HepG2 (cell line): ENCODE data around the gene EFNA3. TPM values are rescaled to one million over a fixed set of nuclear protein-coding genes. Genes with fewer than 3 reads are reported as not detected.

Experiments used
- ATAC-seq: fragments of 200-7000 bp; cut with Tn5 transposase; 3 replicates; pipeline ENCODE4 v1.9.1; 2020; ENCODE audit warnings: mild to moderate bottlenecking, moderate library complexity
- BruUV-seq: library from RNA; stranded (reverse); fragments of 400-500 nt; replicated peaks from 2 replicates; lab custom pipeline; 2021; lab: Mats Ljungman, UMichigan
- CTCF ChIA-PET: fragments of 300-600 bp; formaldehyde crosslinking; extraction: SDS; loops from one replicate; lab custom pipeline; 2021; ENCODE audit warnings: low total read pairs, inconsistent platforms, low intra/inter-chr PET ratio; lab: Yijun Ruan, JAX
- POLR2A ChIA-PET: fragments of 350-600 bp; sonication (Branson Sonifier 250); formaldehyde crosslinking; loops from one replicate; lab custom pipeline; 2020; ENCODE audit warnings: antibody characterized with exemption, inconsistent platforms; lab: Yijun Ruan, JAX
- DNase-seq: peaks from one replicate; pipeline ENCODE4 v3.0.0-alpha.2; 2015; ENCODE audit warnings: low spot score
- FAIRE-seq: peaks from 3 replicates; lab custom pipeline; 2011; peaks lifted over from hg19 to GRCh38; lab: Jason Lieb, UNC
- H2AFZ ChIP-seq: one replicate; pipeline ENCODE4 v1.6.1; 2011; ENCODE audit warnings: low read length, inconsistent platforms
- H3K27ac ChIP-seq: fragments of 300-600 bp; 3 replicates; pipeline ENCODE4 v1.8.0; 2011; ENCODE audit warnings: mixed run types, mild to moderate bottlenecking, mixed read lengths, low read length, inconsistent platforms; ENCODE audit not compliant: insufficient read depth; ENCODE audit errors: extremely low read length
- H3K27me3 ChIP-seq, 2 experiments: fragments of 200-600 bp in 1 of 2; 2 replicates in 1 of 2; 3 replicates in 1 of 2; pipeline versions ENCODE4 v1.6.0 to v1.8.0; 2011; ENCODE audit warnings: low read length in 2 of 2, mild to moderate bottlenecking in 2 of 2, moderate library complexity in 2 of 2, inconsistent platforms in 1 of 2; ENCODE audit not compliant: insufficient read depth in 2 of 2, control insufficient read depth in 1 of 2
- H3K36me3 ChIP-seq, 2 experiments: fragments of 200-600 bp in 1 of 2; replicated peaks in 1 of 2; 2 replicates in 1 of 2; 3 replicates in 1 of 2; pipeline versions ENCODE4 v1.5.1 to v1.8.0; 2011; ENCODE audit warnings: low read length in 2 of 2, inconsistent platforms in 1 of 2; ENCODE audit not compliant: insufficient read depth in 2 of 2, control insufficient read depth in 1 of 2
- H3K4me1 ChIP-seq: 2 replicates; pipeline ENCODE4 v1.5.1; 2012; ENCODE audit warnings: low read length, inconsistent platforms; ENCODE audit not compliant: insufficient read depth
- H3K4me2 ChIP-seq: 2 replicates; pipeline ENCODE4 v1.6.0; 2011; ENCODE audit warnings: low read depth, low read length, inconsistent platforms
- H3K4me3 ChIP-seq, 3 experiments: fragments of 200-600 bp in 1 of 3; sonication (generic), shearing (Covaris generic) in 1 of 3; replicated peaks in 1 of 3; 2 replicates each; pipeline ENCODE4 v1.5.1; 2011 to 2016; ENCODE audit warnings: low read length in 3 of 3, inconsistent platforms in 2 of 3, low read depth in 2 of 3, mild to moderate bottlenecking in 2 of 3, control low read depth in 1 of 3, mixed read lengths in 1 of 3; ENCODE audit not compliant: insufficient read depth in 1 of 3
- H3K79me2 ChIP-seq: one replicate; pipeline ENCODE4 v1.6.1; 2011; ENCODE audit warnings: low read length, inconsistent platforms; ENCODE audit not compliant: insufficient read depth
- H3K9ac ChIP-seq: 2 replicates; pipeline ENCODE4 v1.6.0; 2011; ENCODE audit warnings: mild to moderate bottlenecking, low read depth, low read length, inconsistent platforms; ENCODE audit not compliant: insufficient read depth
- H3K9me3 ChIP-seq: 2 replicates; pipeline ENCODE4 v1.5.1; 2012; ENCODE audit warnings: mild to moderate bottlenecking, low read length
- H4K20me1 ChIP-seq: 2 replicates; pipeline ENCODE4 v1.6.0; 2011; ENCODE audit warnings: inconsistent platforms, mild to moderate bottlenecking, low read length, moderate library complexity; ENCODE audit not compliant: insufficient read depth
- ATF4 ChIP-seq, 2 experiments: fragments of 450-650 bp in 1 of 2; sonication (generic) in 1 of 2; formaldehyde crosslinking; IDR thresholded peaks; 2 replicates each; pipeline versions ENCODE4 v1.5.0 to v1.8.0; 2020 to 2022; ENCODE audit warnings: mild to moderate bottlenecking in 1 of 2, missing genetic modification reagents in 1 of 2
- DRAP1 ChIP-seq: IDR thresholded peaks from 2 replicates; pipeline ENCODE4 v1.6.1; 2016; ENCODE audit warnings: missing genetic modification reagents, missing compliant biosample characterization
- FOXC1 ChIP-seq: sonication (generic); formaldehyde crosslinking; IDR thresholded peaks from 2 replicates; pipeline ENCODE4 v1.8.0; 2022; ENCODE audit warnings: mild to moderate bottlenecking, missing genetic modification reagents, borderline replicate concordance
- HIC2 ChIP-seq: sonication (generic); formaldehyde crosslinking; IDR thresholded peaks from 2 replicates; pipeline ENCODE4 v1.9.0; 2022; ENCODE audit warnings: low read depth, missing genetic modification reagents
- ISL2 ChIP-seq: sonication (generic); formaldehyde crosslinking; IDR thresholded peaks from 2 replicates; pipeline ENCODE4 v1.5.0; 2020; ENCODE audit warnings: missing genetic modification reagents
- KMT2A ChIP-seq: sonication (generic); formaldehyde crosslinking; IDR thresholded peaks from 2 replicates; pipeline ENCODE4 v1.4.0; 2020; ENCODE audit warnings: missing genetic modification reagents
- KMT2B ChIP-seq: IDR thresholded peaks from 2 replicates; pipeline ENCODE4 v1.6.1; 2016; ENCODE audit warnings: missing genetic modification reagents, missing compliant biosample characterization
- RAD51 ChIP-seq: fragments of 450-650 bp; IDR thresholded peaks from 2 replicates; pipeline ENCODE4 v1.6.1; 2016; ENCODE audit warnings: borderline replicate concordance
- SIN3B ChIP-seq: fragments of 150-350 bp; IDR thresholded peaks from 2 replicates; pipeline ENCODE4 v1.6.1; 2014; ENCODE audit warnings: low read length
- ZBTB21 ChIP-seq: sonication (generic); formaldehyde crosslinking; IDR thresholded peaks from 2 replicates; pipeline ENCODE4 v1.4.0; 2020; ENCODE audit warnings: missing genetic modification reagents
- ZFYVE20 ChIP-seq: sonication (generic); formaldehyde crosslinking; IDR thresholded peaks from 2 replicates; pipeline ENCODE4 v1.8.0; 2023; ENCODE audit warnings: low read depth, mild to moderate bottlenecking, moderate library complexity, missing genetic modification reagents, borderline replicate concordance
- ZNF354B ChIP-seq: sonication (generic); formaldehyde crosslinking; IDR thresholded peaks from 2 replicates; pipeline ENCODE4 v1.8.0; 2022; ENCODE audit warnings: mild to moderate bottlenecking, missing genetic modification reagents
- ZNF703 ChIP-seq: sonication (generic); formaldehyde crosslinking; IDR thresholded peaks from 2 replicates; pipeline ENCODE4 v1.5.1; 2020; ENCODE audit warnings: missing genetic modification reagents, mild to moderate bottlenecking, moderate library complexity, borderline replicate concordance
- ZSCAN25 ChIP-seq: sonication (generic); formaldehyde crosslinking; IDR thresholded peaks from 2 replicates; pipeline ENCODE4 v1.8.0; 2022; ENCODE audit warnings: mild to moderate bottlenecking, missing genetic modification reagents
- ZZZ3 ChIP-seq: sonication (generic); formaldehyde crosslinking; IDR thresholded peaks from 2 replicates; pipeline ENCODE4 v1.4.0; 2020; ENCODE audit warnings: missing genetic modification reagents, mild to moderate bottlenecking, borderline replicate concordance
- WGBS: methylation state at CpG from one replicate; pipeline ENCODE4 v1.1.6; 2017; ENCODE audit warnings: low lambda C conversion rate; 5-methylcytosine and 5-hydroxymethylcytosine counted together
- in situ Hi-C: cut with HindIII; loops from 2 replicates; pipeline ENCODE4 v1.10.0; 2017; ENCODE audit warnings: low pct_unique_long_range_greater_than_20kb; ENCODE audit not compliant: extremely low pct_ligation_motif_present
- intact Hi-C: fragments of 100-400 bp; cut with micrococcal nuclease; formaldehyde crosslinking; loops from one replicate; pipeline ENCODE4 v1.10.0; 2022; ENCODE audit not compliant: unreplicated experiment
- polyA plus RNA-seq, 8 experiments: library from polyadenylated mRNA; depleted of rRNA in 3 of 8; stranded (reverse) in 7 of 8; unstranded in 1 of 8; fragments of >200 nt; fragmentation: Illumina TruSeq in 4 of 8; extraction: Trizol in 4 of 8; gene quantifications; 2 replicates each; pipeline versions ENCODE4 v1.2.1 to v1.2.3, GENCODE V29; 2011 to 2016; ENCODE audit warnings: low read depth in 4 of 8, missing spikeins in 1 of 8, mixed read lengths in 1 of 8; ENCODE audit not compliant: insufficient read depth in 1 of 8
- total RNA-seq, 5 experiments: library from RNA; depleted of rRNA; stranded (reverse); fragments of >200 nt; fragmentation: Illumina TruSeq; extraction: Trizol; gene quantifications; 2 replicates each; pipeline ENCODE4 v1.2.3, GENCODE V29; 2016; ENCODE audit warnings: low read depth in 1 of 5

The EFNA3 gene
- total and polyA plus RNA-seq, 2 of the 13 experiments (the other 11 are each of a cell fraction or from before 2014, with no cell fraction given): 1.0 to 5.7 TPM

- intact Hi-C loops (no loop called here), in situ Hi-C loops (no loop called here)
- Histone ChIP-seq H3K4me3 (no peak overlapping the region), H3K4me2 (no peak overlapping the region), H3K27ac (no peak overlapping the region), H3K9ac (no peak overlapping the region), H3K9me3 (no peaks in the 10 kb centered on the region), H2AFZ (no peak overlapping the region), H3K27me3 (no peaks in the 10 kb centered on the region), H4K20me1 (no peaks in the 10 kb centered on the region), H3K36me3 (peaks cover 4 to 19% of the 10 kb centered on the region in 2 experiments), H3K4me1 (peaks cover 35% of the 10 kb centered on the region), H3K79me2 (no peaks in the 10 kb centered on the region)
- DNase-seq (no peak), ATAC-seq (no peak), FAIRE-seq (no peak)
- no TSS peak for BruUV-seq
- ChIA-PET CTCF (interaction anchor here (1.9 kb wide), 1 partner anchor 8 kb away, joined by 7 read pairs; no protein-coding TSS in a partner anchor), POLR2A (no interaction called here)
- TF ChIP-seq FOXC1 (CRISPR knock-in tag) (no peak), ISL2 (no peak), HIC2 (no peak), ZZZ3 (CRISPR knock-in tag) (no peak), ZNF703 (CRISPR knock-in tag) (no peak), ZSCAN25 (CRISPR knock-in tag) (no peak), DRAP1 (no peak), RAD51 (no peak), KMT2A (CRISPR knock-in tag) (no peak), ZNF354B (CRISPR knock-in tag) (no peak), KMT2B (no peak), SIN3B (no peak), ZBTB21 (no peak), ATF4 (CRISPR knock-in tag; IDR thresholded peaks at IDR 0.05) (no peak), ZFYVE20 (CRISPR knock-in tag) (no peak)
- 95% methylated on average over 7 of the region's 7 CpGs for WGBS
Measured at GRCh38 chr1:155053531-155054105, 25.0 kb upstream of the EFNA3 start.
